H9 (cell line): Measurements from ENCODE around the gene SLC12A6. TPM values are rescaled to one million over a fixed set of nuclear protein-coding genes. Genes with fewer than 3 reads are reported as not detected.

Source experiments
- DNase-seq: peaks from one replicate; pipeline ENCODE4 v3.0.0-alpha.2; 2017
- H2AFZ ChIP-seq: one replicate; pipeline ENCODE4 v1.6.1; 2013; ENCODE audit warnings: mild to moderate bottlenecking, low read length, control low read depth, moderate library complexity
- H2AK5ac ChIP-seq: 2 replicates; pipeline ENCODE4 v1.6.1; 2013; ENCODE audit warnings: low read length, control low read depth, mixed read lengths; ENCODE audit not compliant: insufficient read length
- H2BK120ac ChIP-seq: one replicate; pipeline ENCODE4 v1.6.1; 2013; ENCODE audit warnings: low read depth, mild to moderate bottlenecking, low read length, control low read depth, inconsistent platforms; ENCODE audit not compliant: poor library complexity, severe bottlenecking
- H2BK12ac ChIP-seq: 2 replicates; pipeline ENCODE4 v1.6.1; 2013; ENCODE audit warnings: low read length, control low read depth, mixed read lengths, low read depth; ENCODE audit not compliant: insufficient read length
- H2BK15ac ChIP-seq: 2 replicates; pipeline ENCODE4 v1.6.1; 2013; ENCODE audit warnings: low read depth, low read length, control low read depth
- H2BK20ac ChIP-seq: one replicate; pipeline ENCODE4 v1.6.1; 2013; ENCODE audit warnings: low read depth, mild to moderate bottlenecking, low read length, control low read depth, inconsistent platforms; ENCODE audit not compliant: poor library complexity, severe bottlenecking
- H2BK5ac ChIP-seq: 2 replicates; pipeline ENCODE4 v1.6.1; 2013; ENCODE audit warnings: low read length, control low read depth, mixed read lengths; ENCODE audit not compliant: insufficient read length
- H3K14ac ChIP-seq: 2 replicates; pipeline ENCODE4 v1.6.1; 2013; ENCODE audit warnings: low read length, control low read depth; ENCODE audit not compliant: insufficient read depth
- H3K18ac ChIP-seq: 2 replicates; pipeline ENCODE4 v1.6.1; 2013; ENCODE audit warnings: low read depth, mild to moderate bottlenecking, mixed read lengths, low read length, control low read depth; ENCODE audit not compliant: insufficient read length
- H3K23ac ChIP-seq: 2 replicates; pipeline ENCODE4 v1.6.1; 2013; ENCODE audit warnings: low read length, control low read depth, mixed read lengths, low read depth; ENCODE audit not compliant: insufficient read length
- H3K23me2 ChIP-seq: 2 replicates; pipeline ENCODE4 v1.6.1; 2013; ENCODE audit warnings: low read depth, mild to moderate bottlenecking, mixed read lengths, low read length, control low read depth; ENCODE audit not compliant: insufficient read length, poor library complexity, severe bottlenecking
- H3K27ac ChIP-seq: 2 replicates; pipeline ENCODE4 v1.5.1; 2013; ENCODE audit warnings: low read length, control low read depth, mixed read lengths, low read depth; ENCODE audit not compliant: insufficient read length
- H3K27me3 ChIP-seq: 2 replicates; pipeline ENCODE4 v1.6.1; 2013; ENCODE audit warnings: low read length, control low read depth, inconsistent platforms; ENCODE audit not compliant: insufficient read depth
- H3K4ac ChIP-seq: 2 replicates; pipeline ENCODE4 v1.6.1; 2013; ENCODE audit warnings: low read depth, mild to moderate bottlenecking, control low read depth, inconsistent platforms, low read length, moderate library complexity
- H3K4me1 ChIP-seq: 2 replicates; pipeline ENCODE4 v1.6.1; 2013; ENCODE audit warnings: low read length, control low read depth, inconsistent platforms; ENCODE audit not compliant: insufficient read depth
- H3K4me2 ChIP-seq: 2 replicates; pipeline ENCODE4 v1.6.1; 2013; ENCODE audit warnings: low read length, control low read depth, mixed read lengths; ENCODE audit not compliant: insufficient read length, insufficient read depth
- H3K56ac ChIP-seq: 2 replicates; pipeline ENCODE4 v1.6.1; 2013; ENCODE audit warnings: low read depth, mild to moderate bottlenecking, mixed read lengths, low read length, control low read depth; ENCODE audit not compliant: insufficient read length
- H3K79me1 ChIP-seq: 2 replicates; pipeline ENCODE4 v1.6.1; 2013; ENCODE audit warnings: low read depth, mild to moderate bottlenecking, moderate library complexity, low read length, control low read depth, inconsistent platforms; ENCODE audit not compliant: insufficient read depth, poor library complexity, severe bottlenecking
- H3K79me2 ChIP-seq: 2 replicates; pipeline ENCODE4 v1.6.1; 2013; ENCODE audit warnings: low read length, control low read depth, inconsistent platforms; ENCODE audit not compliant: insufficient read depth
- H3K9ac ChIP-seq: 2 replicates; pipeline ENCODE4 v1.6.1; 2013; ENCODE audit warnings: low read length, control low read depth, mixed read lengths; ENCODE audit not compliant: insufficient read length; ENCODE audit errors: extremely low read depth
- H3K9me3 ChIP-seq: one replicate; pipeline ENCODE4 v1.6.1; 2013; ENCODE audit warnings: low read depth, low read length, inconsistent platforms; ENCODE audit not compliant: control insufficient read depth
- H3T11ph ChIP-seq: one replicate; pipeline ENCODE4 v1.6.1; 2013; ENCODE audit warnings: mild to moderate bottlenecking, low read length, control low read depth, inconsistent platforms
- H4K20me1 ChIP-seq: one replicate; pipeline ENCODE4 v1.6.1; 2013; ENCODE audit not compliant: control insufficient read depth, insufficient read length, insufficient read depth
- H4K5ac ChIP-seq: 2 replicates; pipeline ENCODE4 v1.6.1; 2013; ENCODE audit warnings: low read depth, mild to moderate bottlenecking, mixed read lengths, low read length, control low read depth; ENCODE audit not compliant: insufficient read length
- H4K8ac ChIP-seq: replicated peaks from 2 replicates; pipeline ENCODE4 v1.6.1; 2013; ENCODE audit warnings: low read length, control low read depth, mixed read lengths, low read depth; ENCODE audit not compliant: insufficient read length
- H4K91ac ChIP-seq: 2 replicates; pipeline ENCODE4 v1.6.1; 2013; ENCODE audit warnings: low read depth, mild to moderate bottlenecking, moderate library complexity, mixed read lengths, low read length, control low read depth; ENCODE audit not compliant: insufficient read length
- H3K27ac Mint-ChIP-seq, 3 experiments: 2 replicates in 2 of 3; 3 replicates in 1 of 3; pipeline ENCODE4 v1.8.0; 2020 to 2021; ENCODE audit warnings: mixed read lengths in 3 of 3, mild to moderate bottlenecking in 1 of 3, moderate library complexity in 1 of 3
- H3K27me3 Mint-ChIP-seq: 2 replicates; pipeline ENCODE4 v1.8.0; 2021; ENCODE audit warnings: low read depth, mild to moderate bottlenecking, moderate library complexity, mixed read lengths
- H3K36me3 Mint-ChIP-seq, 3 experiments: 2 replicates in 2 of 3; 3 replicates in 1 of 3; pipeline ENCODE4 v1.8.0; 2020 to 2021; ENCODE audit warnings: low read depth in 3 of 3, mixed read lengths in 3 of 3; ENCODE audit not compliant: insufficient read depth in 1 of 3
- H3K4me1 Mint-ChIP-seq, 2 experiments: 2 replicates each; pipeline ENCODE4 v1.8.0; 2020; ENCODE audit warnings: mixed read lengths in 2 of 2
- H3K4me3 Mint-ChIP-seq, 2 experiments: 2 replicates in 1 of 2; 3 replicates in 1 of 2; pipeline ENCODE4 v1.8.0; 2020 to 2021; ENCODE audit warnings: mild to moderate bottlenecking in 2 of 2, mixed read lengths in 2 of 2, moderate library complexity in 1 of 2
- H3K9me3 Mint-ChIP-seq, 2 experiments: 2 replicates in 1 of 2; 3 replicates in 1 of 2; pipeline ENCODE4 v1.8.0; 2020; ENCODE audit warnings: mild to moderate bottlenecking in 2 of 2, mixed read lengths in 2 of 2, moderate library complexity in 1 of 2
- WGBS: extraction: QIAGEN DNeasy Blood & Tissue Kit; methylation state at CpG from one replicate; pipeline ENCODE4 v1.1.7; 2013; ENCODE audit warnings: missing lambda C conversion rate, low lambda C conversion rate, mixed read lengths; ENCODE audit not compliant: insufficient read length; ENCODE audit errors: extremely low coverage; 5-methylcytosine and 5-hydroxymethylcytosine counted together
- total RNA-seq: library from RNA; stranded (reverse); gene quantifications from 2 replicates; pipeline ENCODE4 v1.2.1, GENCODE V29; 2021
- TF ChIP-seq, protein P1 (sequence below): fragments of 200-600 bp; sonication (generic); conservative IDR thresholded peaks from 3 replicates; pipeline ENCODE4 v1.8.0; 2021; ENCODE audit warnings: antibody characterized with exemption, mild to moderate bottlenecking

The SLC12A6 gene
- total RNA-seq, 1 experiment from 2014 or later: 11.1 TPM

DNA sequence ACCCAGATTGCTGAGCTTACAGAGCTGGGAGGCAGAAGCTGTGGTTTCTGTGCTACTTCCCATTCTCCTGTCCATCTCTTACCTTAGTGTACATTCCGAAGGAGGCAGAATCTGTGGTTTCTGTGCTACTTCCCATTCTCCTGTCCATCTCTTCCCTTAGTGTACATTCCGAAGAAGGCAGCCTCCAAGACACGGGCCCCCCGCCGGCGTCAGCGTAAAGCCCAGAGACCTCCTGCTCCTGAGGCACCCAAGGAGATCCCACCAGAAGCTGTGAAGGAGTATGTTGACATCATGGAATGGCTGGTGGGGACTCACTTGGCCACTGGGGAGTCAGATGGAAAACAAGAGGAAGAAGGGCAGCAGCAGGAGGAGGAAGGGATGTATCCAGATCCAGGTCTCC lies 16.7 kb upstream of the SLC12A6 start:
- Histone ChIP-seq H3K4me2 (no peak overlapping the region), H2AK5ac (no peak overlapping the region), H3K79me1 (no peaks in the 10 kb centered on the region), H3K23ac (no peak overlapping the region), H3K9ac (no peak overlapping the region), H3K18ac (no peak overlapping the region), H3K27me3 (no peaks in the 10 kb centered on the region), H2BK120ac (no peak overlapping the region), H3T11ph (no peak overlapping the region), H3K56ac (no peak overlapping the region), H4K5ac (no peak overlapping the region), H3K4me1 (no peaks in the 10 kb centered on the region; the same call in 1 of the 2 replicates), H3K27ac (no peak overlapping the region), H3K23me2 (no peaks in the 10 kb centered on the region), H4K20me1 (no peaks in the 10 kb centered on the region), H2BK15ac (no peak overlapping the region), H2BK20ac (no peak overlapping the region), H3K14ac (no peak overlapping the region), H4K8ac (no peak overlapping the region), H3K4ac (no peak overlapping the region), H4K91ac (no peak overlapping the region), H2BK12ac (no peak overlapping the region), H2BK5ac (no peak overlapping the region), H2AFZ (no peak overlapping the region), H3K9me3 (no peaks in the 10 kb centered on the region), H3K79me2 (no peaks in the 10 kb centered on the region)
- Mint-ChIP-seq H3K9me3 (no peaks in the 10 kb centered on the region), H3K27ac (no peak overlapping the region), H3K4me3 (no peak overlapping the region), H3K4me1 (peaks cover 12 to 13% of the 10 kb centered on the region in 2 experiments), H3K36me3 (peaks cover 21 to 50% (median 36%) of the 10 kb centered on the region in 3 experiments; a peak in 6 of 7 replicates), H3K27me3 (no peaks in the 10 kb centered on the region)
- TF ChIP-seq, protein P1, sequence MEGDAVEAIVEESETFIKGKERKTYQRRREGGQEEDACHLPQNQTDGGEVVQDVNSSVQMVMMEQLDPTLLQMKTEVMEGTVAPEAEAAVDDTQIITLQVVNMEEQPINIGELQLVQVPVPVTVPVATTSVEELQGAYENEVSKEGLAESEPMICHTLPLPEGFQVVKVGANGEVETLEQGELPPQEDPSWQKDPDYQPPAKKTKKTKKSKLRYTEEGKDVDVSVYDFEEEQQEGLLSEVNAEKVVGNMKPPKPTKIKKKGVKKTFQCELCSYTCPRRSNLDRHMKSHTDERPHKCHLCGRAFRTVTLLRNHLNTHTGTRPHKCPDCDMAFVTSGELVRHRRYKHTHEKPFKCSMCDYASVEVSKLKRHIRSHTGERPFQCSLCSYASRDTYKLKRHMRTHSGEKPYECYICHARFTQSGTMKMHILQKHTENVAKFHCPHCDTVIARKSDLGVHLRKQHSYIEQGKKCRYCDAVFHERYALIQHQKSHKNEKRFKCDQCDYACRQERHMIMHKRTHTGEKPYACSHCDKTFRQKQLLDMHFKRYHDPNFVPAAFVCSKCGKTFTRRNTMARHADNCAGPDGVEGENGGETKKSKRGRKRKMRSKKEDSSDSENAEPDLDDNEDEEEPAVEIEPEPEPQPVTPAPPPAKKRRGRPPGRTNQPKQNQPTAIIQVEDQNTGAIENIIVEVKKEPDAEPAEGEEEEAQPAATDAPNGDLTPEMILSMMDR: no peak
- DNase-seq: no peak
- WGBS: no CpG with 5 or more reads among the region's 7 CpGs
